HG02973 (cell line): ENCODE measurements around the gene NUDT8.
"Not testable (repeated sequence)": the region's sequence is repeated elsewhere in the genome, so short reads cannot be mapped to it uniquely, and the experiment has no call there.

Experiments
- ATAC-seq: cut with Tn5 transposase; IDR thresholded peaks from one replicate; pipeline ENCODE4 v1.9.1; 2021; ENCODE audit warnings: moderate library complexity; ENCODE audit not compliant: unreplicated experiment

The NUDT8 gene

GRCh38 chr11:67642173-67643120, 12.7 kb upstream of the NUDT8 start:
- ATAC-seq, result no peak

GRCh38 chr11:67641338-67642172, 11.8 kb upstream of the NUDT8 start:
- ATAC-seq, result no peak

GRCh38 chr11:67640758-67641337, 11.1 kb upstream of the NUDT8 start:
- no peak for ATAC-seq

- no peak for ATAC-seq
Observed at GRCh38 chr11:67640021-67640757, 10.5 kb upstream of the NUDT8 start.

GRCh38 chr11:67639438-67639859, 9.7 kb upstream of the NUDT8 start, which contains the start of gene TBX10:
Gene TBX10, minus strand, starts transcription at chr11:67639763. Its CDS starts 291 bp downstream, at chr11:67639472.
- no peak for ATAC-seq

GRCh38 chr11:67638535-67639437, 9.0 kb upstream of the NUDT8 start:
- no peak for ATAC-seq

- not testable (repeated sequence) for ATAC-seq
Observed at GRCh38 chr11:67637441-67637840, 7.7 kb upstream of the NUDT8 start.

GRCh38 chr11:67636962-67637361, 7.2 kb upstream of the NUDT8 start:
- no peak for ATAC-seq

GRCh38 chr11:67635231-67635521, 5.4 kb upstream of the NUDT8 start:
- ATAC-seq, result no peak

- no peak for ATAC-seq
Observed at GRCh38 chr11:67634366-67635230, 4.9 kb upstream of the NUDT8 start.

GRCh38 chr11:67633758-67634365, 4.1 kb upstream of the NUDT8 start:
- no peak for ATAC-seq

- ATAC-seq, result no peak
Observed at GRCh38 chr11:67632982-67633755, 3.4 kb upstream of the NUDT8 start.

GRCh38 chr11:67632175-67632981, 2.6 kb upstream of the NUDT8 start:
- no peak for ATAC-seq

GRCh38 chr11:67631853-67632174, 2.1 kb upstream of the NUDT8 start:
- no peak for ATAC-seq

- no peak for ATAC-seq
Observed at GRCh38 chr11:67631411-67631810, 1.7 kb upstream of the NUDT8 start.

GRCh38 chr11:67630943-67631331, 1.2 kb upstream of the NUDT8 start:
- ATAC-seq, result peak; percentile 1
